Astrocyte (in vitro differentiated cells and primary cell): ENCODE measurements around the gene LGR6. TPM values are rescaled to one million over a fixed set of nuclear protein-coding genes. Genes with fewer than 3 reads are reported as not detected.

ENCODE experiments used
- DNase-seq: peaks from one replicate; pipeline ENCODE4 v3.0.0-alpha.2; 2010; ENCODE audit warnings: low read depth
- FAIRE-seq: peaks from 2 replicates; lab custom pipeline; 2011; peaks lifted over from hg19 to GRCh38; lab: Jason Lieb, UNC
- H2AFZ ChIP-seq: 2 replicates; pipeline ENCODE4 v1.6.0; 2012; ENCODE audit warnings: low read depth, low read length, inconsistent platforms
- H3K27ac ChIP-seq: 2 replicates; pipeline ENCODE4 v1.5.1; 2011; ENCODE audit warnings: low read depth, low read length, inconsistent platforms
- H3K27me3 ChIP-seq: 2 replicates; pipeline ENCODE4 v1.6.0; 2011; ENCODE audit warnings: low read length, inconsistent platforms; ENCODE audit not compliant: insufficient read depth
- H3K36me3 ChIP-seq: 2 replicates; pipeline ENCODE4 v1.5.1; 2011; ENCODE audit warnings: low read length, inconsistent platforms; ENCODE audit not compliant: insufficient read depth
- H3K4me1 ChIP-seq: 2 replicates; pipeline ENCODE4 v1.5.1; 2011; ENCODE audit warnings: low read length, inconsistent platforms; ENCODE audit not compliant: insufficient read depth
- H3K4me2 ChIP-seq: 2 replicates; pipeline ENCODE4 v1.6.0; 2012; ENCODE audit warnings: low read length, inconsistent platforms
- H3K4me3 ChIP-seq: 2 replicates; pipeline ENCODE4 v1.5.1; 2011; ENCODE audit warnings: low read depth, mild to moderate bottlenecking, low read length, inconsistent platforms; ENCODE audit not compliant: insufficient read depth
- H3K79me2 ChIP-seq: 2 replicates; pipeline ENCODE4 v1.6.0; 2012; ENCODE audit warnings: mild to moderate bottlenecking, low read length, inconsistent platforms; ENCODE audit not compliant: insufficient read depth
- H3K9ac ChIP-seq: 2 replicates; pipeline ENCODE4 v1.6.0; 2012; ENCODE audit warnings: mild to moderate bottlenecking, low read length, inconsistent platforms
- H3K9me3 ChIP-seq: 2 replicates; pipeline ENCODE4 v1.5.1; 2012; ENCODE audit warnings: low read depth, mild to moderate bottlenecking, low read length, inconsistent platforms; ENCODE audit not compliant: insufficient read depth
- H4K20me1 ChIP-seq: 2 replicates; pipeline ENCODE4 v1.6.0; 2012; ENCODE audit warnings: low read length, inconsistent platforms; ENCODE audit not compliant: insufficient read depth
- H3K27ac Mint-ChIP-seq: one replicate; pipeline ENCODE4 v1.8.0; 2021; ENCODE audit warnings: mild to moderate bottlenecking, mixed read lengths; ENCODE audit not compliant: unreplicated experiment
- H3K27me3 Mint-ChIP-seq: one replicate; pipeline ENCODE4 v1.8.0; 2021; ENCODE audit warnings: low read depth, mixed read lengths; ENCODE audit not compliant: unreplicated experiment
- H3K36me3 Mint-ChIP-seq: one replicate; pipeline ENCODE4 v1.8.0; 2021; ENCODE audit warnings: low read depth, mixed read lengths; ENCODE audit not compliant: unreplicated experiment
- H3K4me1 Mint-ChIP-seq: one replicate; pipeline ENCODE4 v1.8.0; 2021; ENCODE audit warnings: low read depth, mixed read lengths; ENCODE audit not compliant: unreplicated experiment
- H3K4me3 Mint-ChIP-seq: one replicate; pipeline ENCODE4 v1.8.0; 2021; ENCODE audit warnings: mild to moderate bottlenecking, moderate library complexity, mixed read lengths; ENCODE audit not compliant: unreplicated experiment
- H3K9me3 Mint-ChIP-seq: one replicate; pipeline ENCODE4 v1.8.0; 2021; ENCODE audit warnings: mild to moderate bottlenecking, mixed read lengths; ENCODE audit not compliant: unreplicated experiment
- EZH2 ChIP-seq: IDR thresholded peaks from 2 replicates; pipeline ENCODE4 v1.6.1; 2012; ENCODE audit warnings: mild to moderate bottlenecking, low read length, inconsistent platforms; ENCODE audit not compliant: insufficient read depth
- total RNA-seq: library from RNA; stranded (reverse); gene quantifications from 2 replicates; pipeline ENCODE4 v1.2.1, GENCODE V29; 2021
- TF ChIP-seq, protein P1 (sequence below): IDR thresholded peaks from 2 replicates; pipeline ENCODE4 v1.5.1; 2011; ENCODE audit warnings: low read depth, mild to moderate bottlenecking, inconsistent platforms, low read length, moderate library complexity; ENCODE audit not compliant: insufficient read depth

The LGR6 gene
- total RNA-seq, 1 donor from 2014 or later = 0.27 TPM

- Histone ChIP-seq H3K4me1 (no peaks in the 10 kb centered on the region), H3K4me3 (no peak overlapping the region), H3K9me3 (no peaks in the 10 kb centered on the region), H4K20me1 (no peaks in the 10 kb centered on the region), H3K9ac (no peak overlapping the region), H3K79me2 (no peaks in the 10 kb centered on the region), H2AFZ (no peak overlapping the region), H3K27ac (no peak overlapping the region), H3K4me2 (no peak overlapping the region), H3K27me3 (peaks cover 3% of the 10 kb centered on the region), H3K36me3 (no peaks in the 10 kb centered on the region)
- Mint-ChIP-seq H3K36me3 (no peaks in the 10 kb centered on the region), H3K27ac (no peak overlapping the region), H3K4me3 (no peak overlapping the region), H3K9me3 (peaks cover 4% of the 10 kb centered on the region), H3K4me1 (peaks cover 4% of the 10 kb centered on the region), H3K27me3 (peaks cover 55% of the 10 kb centered on the region)
- FAIRE-seq (no peak), DNase-seq (no peak)
- no peak for TF ChIP-seq EZH2
- TF ChIP-seq, protein P1, sequence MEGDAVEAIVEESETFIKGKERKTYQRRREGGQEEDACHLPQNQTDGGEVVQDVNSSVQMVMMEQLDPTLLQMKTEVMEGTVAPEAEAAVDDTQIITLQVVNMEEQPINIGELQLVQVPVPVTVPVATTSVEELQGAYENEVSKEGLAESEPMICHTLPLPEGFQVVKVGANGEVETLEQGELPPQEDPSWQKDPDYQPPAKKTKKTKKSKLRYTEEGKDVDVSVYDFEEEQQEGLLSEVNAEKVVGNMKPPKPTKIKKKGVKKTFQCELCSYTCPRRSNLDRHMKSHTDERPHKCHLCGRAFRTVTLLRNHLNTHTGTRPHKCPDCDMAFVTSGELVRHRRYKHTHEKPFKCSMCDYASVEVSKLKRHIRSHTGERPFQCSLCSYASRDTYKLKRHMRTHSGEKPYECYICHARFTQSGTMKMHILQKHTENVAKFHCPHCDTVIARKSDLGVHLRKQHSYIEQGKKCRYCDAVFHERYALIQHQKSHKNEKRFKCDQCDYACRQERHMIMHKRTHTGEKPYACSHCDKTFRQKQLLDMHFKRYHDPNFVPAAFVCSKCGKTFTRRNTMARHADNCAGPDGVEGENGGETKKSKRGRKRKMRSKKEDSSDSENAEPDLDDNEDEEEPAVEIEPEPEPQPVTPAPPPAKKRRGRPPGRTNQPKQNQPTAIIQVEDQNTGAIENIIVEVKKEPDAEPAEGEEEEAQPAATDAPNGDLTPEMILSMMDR = no peak
These were observed 34.4 kb downstream of the LGR6 start for GRCh38 chr1:202227997-202228401.

DNA sequence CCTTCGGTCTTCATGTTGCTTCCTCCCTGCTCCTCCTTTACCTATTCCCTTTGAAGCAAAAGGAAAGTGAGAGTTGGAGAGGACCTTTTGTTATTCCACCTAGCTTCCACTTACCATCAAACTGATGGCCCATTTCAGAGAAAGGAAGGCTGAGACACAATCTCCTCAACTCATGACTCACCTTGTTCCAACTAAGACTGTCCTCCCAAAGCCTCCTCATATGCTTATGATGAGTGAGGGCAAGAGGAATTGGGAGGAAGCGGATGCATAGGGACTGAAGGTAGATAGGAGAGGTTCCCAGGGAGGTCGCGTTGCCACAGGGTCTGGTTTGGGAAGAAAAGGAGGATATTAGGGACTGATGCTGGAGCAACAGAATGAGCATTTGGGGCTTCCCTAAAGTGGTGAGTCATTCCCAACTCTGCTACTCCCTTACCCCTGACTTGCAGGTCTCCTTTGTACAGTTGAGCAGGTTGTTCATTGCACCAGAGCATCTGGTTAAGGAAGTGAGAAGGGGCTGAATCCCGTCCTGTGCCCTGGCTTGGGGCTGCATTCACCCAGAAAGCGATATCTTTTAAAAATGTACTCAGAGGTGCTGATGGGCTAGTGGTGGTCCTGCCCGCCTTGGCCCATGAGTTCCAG lies 35.0 kb downstream of the LGR6 start:
- H4K20me1 ChIP-seq = no peaks in the 10 kb centered on the region
- H3K27me3 ChIP-seq = peaks cover 3% of the 10 kb centered on the region
- H3K9me3 Mint-ChIP-seq = peaks cover 4% of the 10 kb centered on the region
- no peak overlapping the region for H3K4me3 ChIP-seq
- no peak overlapping the region for H3K4me3 Mint-ChIP-seq
- no peaks in the 10 kb centered on the region for H3K9me3 ChIP-seq
- no peak overlapping the region for H3K9ac ChIP-seq
- H3K4me2 ChIP-seq = no peak overlapping the region
- DNase-seq (no peak), FAIRE-seq (no peak)
- no peaks in the 10 kb centered on the region for H3K79me2 ChIP-seq
- H3K27ac Mint-ChIP-seq = no peak overlapping the region
- H3K4me1 ChIP-seq = no peaks in the 10 kb centered on the region
- no peak for TF ChIP-seq EZH2
- TF ChIP-seq, protein P1 = no peak
- H2AFZ ChIP-seq = no peak overlapping the region
- no peak overlapping the region for H3K27ac ChIP-seq
- H3K36me3 Mint-ChIP-seq = no peaks in the 10 kb centered on the region
- H3K4me1 Mint-ChIP-seq = peaks cover 4% of the 10 kb centered on the region
- H3K36me3 ChIP-seq = no peaks in the 10 kb centered on the region
- peaks cover 51% of the 10 kb centered on the region for H3K27me3 Mint-ChIP-seq

DNA sequence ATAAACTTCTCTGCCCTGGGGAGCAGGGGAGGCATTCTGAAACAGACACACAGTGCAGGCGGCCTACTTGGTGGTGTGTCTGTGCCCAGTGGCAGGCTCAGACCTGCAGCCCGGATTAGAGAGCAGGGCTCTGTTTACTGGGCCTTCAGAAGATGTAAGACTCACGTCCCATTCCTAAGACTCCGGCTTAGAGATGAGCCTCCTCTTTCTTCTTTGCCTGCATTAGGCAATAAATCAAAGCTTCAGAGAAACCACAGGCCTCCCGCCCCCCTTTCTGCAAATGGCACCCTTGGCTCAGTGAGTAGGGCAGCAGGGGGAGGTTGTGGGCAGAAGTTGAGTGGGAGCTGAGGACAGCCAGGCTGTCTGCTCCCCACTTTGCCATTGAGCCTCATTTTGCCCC lies 35.8 kb downstream of the LGR6 start:
- TF ChIP-seq, protein P1 = no peak
- no peak for TF ChIP-seq EZH2
- H3K27me3 ChIP-seq = no peaks in the 10 kb centered on the region
- H3K36me3 ChIP-seq = no peaks in the 10 kb centered on the region
- H2AFZ ChIP-seq = no peak overlapping the region
- H3K9me3 Mint-ChIP-seq = peaks cover 4% of the 10 kb centered on the region
- H3K9ac ChIP-seq = no peak overlapping the region
- peaks cover 7% of the 10 kb centered on the region for H3K4me1 Mint-ChIP-seq
- H3K27ac Mint-ChIP-seq = no peak overlapping the region
- no peaks in the 10 kb centered on the region for H4K20me1 ChIP-seq
- no peak overlapping the region for H3K27ac ChIP-seq
- H3K4me3 ChIP-seq = no peak overlapping the region
- peaks cover 44% of the 10 kb centered on the region for H3K27me3 Mint-ChIP-seq
- no peaks in the 10 kb centered on the region for H3K79me2 ChIP-seq
- DNase-seq (no peak), FAIRE-seq (no peak)
- H3K4me2 ChIP-seq = no peak overlapping the region
- no peaks in the 10 kb centered on the region for H3K36me3 Mint-ChIP-seq
- no peaks in the 10 kb centered on the region for H3K9me3 ChIP-seq
- no peaks in the 10 kb centered on the region for H3K4me1 ChIP-seq
- no peak overlapping the region for H3K4me3 Mint-ChIP-seq
